ENCODE results near the gene CRADD. TPM values are rescaled to one million over a fixed set of nuclear protein-coding genes. Genes with fewer than 3 reads are reported as not detected.
"Not testable (repeated sequence)": the region's sequence is repeated elsewhere in the genome, so short reads cannot be mapped to it uniquely, and the experiment has no call there.

The CRADD gene
- total RNA-seq, 1 donor from 2014 or later: 10.3 TPM

- no peak for DNase-seq
Observed at GRCh38 chr12:93708952-93709351, 31.8 kb downstream of the CRADD start.

GRCh38 chr12:93709386-93709785, 32.2 kb downstream of the CRADD start:
- no peak for DNase-seq

GRCh38 chr12:93710574-93710926, 33.4 kb downstream of the CRADD start:
- no peak for DNase-seq

- DNase-seq: not testable (repeated sequence)
Observed at GRCh38 chr12:93711502-93711901, 34.3 kb downstream of the CRADD start.

- DNase-seq: no peak
Observed at GRCh38 chr12:93712200-93712599, 35.0 kb downstream of the CRADD start.

GRCh38 chr12:93713060-93713459, 35.9 kb downstream of the CRADD start:
- no peak for DNase-seq

- no peak for DNase-seq
Observed at GRCh38 chr12:93713800-93714199, 36.6 kb downstream of the CRADD start.

GRCh38 chr12:93714382-93714781, 37.2 kb downstream of the CRADD start:
- no peak for DNase-seq

- no peak for DNase-seq
Observed at GRCh38 chr12:93719710-93720109, 42.5 kb downstream of the CRADD start.

- DNase-seq: no peak
Observed at GRCh38 chr12:93720559-93720958, 43.4 kb downstream of the CRADD start.

GRCh38 chr12:93722179-93722578, 45.0 kb downstream of the CRADD start:
- DNase-seq: no peak

GRCh38 chr12:93722835-93723567, 45.8 kb downstream of the CRADD start:
- DNase-seq: no peak

- DNase-seq: no peak
Observed at GRCh38 chr12:93723568-93723930, 46.4 kb downstream of the CRADD start.

- DNase-seq: no peak
Observed at GRCh38 chr12:93725531-93725930, 48.4 kb downstream of the CRADD start.

GRCh38 chr12:93727195-93727811, 50.1 kb downstream of the CRADD start:
- DNase-seq: no peak

- DNase-seq: no peak
Observed at GRCh38 chr12:93727911-93728310, 50.7 kb downstream of the CRADD start.

- DNase-seq: no peak
Observed at GRCh38 chr12:93729934-93730333, 52.8 kb downstream of the CRADD start.

GRCh38 chr12:93733358-93733757, 56.2 kb downstream of the CRADD start:
- no peak for DNase-seq

- no peak for DNase-seq
Observed at GRCh38 chr12:93733928-93734327, 56.8 kb downstream of the CRADD start.

GRCh38 chr12:93734784-93735183, 57.6 kb downstream of the CRADD start:
- DNase-seq: no peak

GRCh38 chr12:93736640-93737178, 59.5 kb downstream of the CRADD start:
- DNase-seq: no peak

- no peak for DNase-seq
Observed at GRCh38 chr12:93737457-93738198, 60.5 kb downstream of the CRADD start.

Data from occipital lobe (tissue), 2 donors.